HG03066 (cell line): ENCODE measurements around the gene CYP27C1.

Experiments used
- ATAC-seq: cut with Tn5 transposase; IDR thresholded peaks from one replicate; pipeline ENCODE4 v1.9.1; 2021; ENCODE audit warnings: low read depth; ENCODE audit not compliant: unreplicated experiment

Gene CYP27C1

GRCh38 chr2:127157651-127158485, 62.2 kb downstream of the CYP27C1 start:
- ATAC-seq = no peak

- no peak for ATAC-seq
Observed at GRCh38 chr2:127157114-127157513, 63.0 kb downstream of the CYP27C1 start.

GRCh38 chr2:127155947-127156346, 64.2 kb downstream of the CYP27C1 start:
- no peak for ATAC-seq

- no peak for ATAC-seq
Observed at GRCh38 chr2:127155028-127155581, 65.0 kb downstream of the CYP27C1 start.

GRCh38 chr2:127154396-127154795, 65.7 kb downstream of the CYP27C1 start:
- ATAC-seq = no peak

- no peak for ATAC-seq
Observed at GRCh38 chr2:127153691-127154158, 66.4 kb downstream of the CYP27C1 start.

GRCh38 chr2:127150996-127151395, 69.1 kb downstream of the CYP27C1 start:
- no peak for ATAC-seq

- ATAC-seq = no peak
Observed at GRCh38 chr2:127149384-127149783, 70.7 kb downstream of the CYP27C1 start.

- ATAC-seq = no peak
Observed at GRCh38 chr2:127146820-127147502, 73.1 kb downstream of the CYP27C1 start.

- no peak for ATAC-seq
Observed at GRCh38 chr2:127146071-127146725, 73.9 kb downstream of the CYP27C1 start.

GRCh38 chr2:127145280-127145895, 74.7 kb downstream of the CYP27C1 start:
- ATAC-seq = no peak

GRCh38 chr2:127143841-127144782, 76.0 kb downstream of the CYP27C1 start:
- no peak for ATAC-seq

- no peak for ATAC-seq
Observed at GRCh38 chr2:127142663-127143630, 77.2 kb downstream of the CYP27C1 start.

GRCh38 chr2:127140538-127140937, 79.6 kb downstream of the CYP27C1 start:
- no peak for ATAC-seq

GRCh38 chr2:127139766-127140165, 80.3 kb downstream of the CYP27C1 start:
- ATAC-seq = no peak

GRCh38 chr2:127138281-127138680, 81.8 kb downstream of the CYP27C1 start:
- ATAC-seq = no peak

- no peak for ATAC-seq
Observed at GRCh38 chr2:127137741-127138140, 82.4 kb downstream of the CYP27C1 start.

GRCh38 chr2:127137225-127137624, 82.9 kb downstream of the CYP27C1 start:
- no peak for ATAC-seq
